HepG2 (cell line): Measurements from ENCODE around the gene FRMD4A.

Source experiments
- POLR2A ChIP-seq, 2 experiments: IDR thresholded peaks; 2 replicates each; pipeline ENCODE4 v1.6.1; 2011; ENCODE audit warnings: low read depth in 2 of 2, low read length in 2 of 2, mild to moderate bottlenecking in 1 of 2, moderate library complexity in 1 of 2; ENCODE audit not compliant: insufficient read depth in 1 of 2
- ZNF274 ChIP-seq: sonication (generic); formaldehyde crosslinking; IDR thresholded peaks from 2 replicates; pipeline ENCODE4 v1.5.1; 2020; ENCODE audit warnings: mild to moderate bottlenecking, missing genetic modification reagents
- TF ChIP-seq, protein P1 (sequence below): sonication (generic); formaldehyde crosslinking; IDR thresholded peaks from 2 replicates; pipeline ENCODE4 v1.4.0; 2020; ENCODE audit warnings: missing genetic modification reagents, borderline replicate concordance

- no peak for TF ChIP-seq ZNF274 (CRISPR knock-in tag)
- no peak for TF ChIP-seq POLR2A (IDR thresholded peaks at IDR 0.05; ENCODE audit: insufficient read depth in 1 of 2, low read depth in 2 of 2, low read length in 2 of 2)
- TF ChIP-seq, protein P1, sequence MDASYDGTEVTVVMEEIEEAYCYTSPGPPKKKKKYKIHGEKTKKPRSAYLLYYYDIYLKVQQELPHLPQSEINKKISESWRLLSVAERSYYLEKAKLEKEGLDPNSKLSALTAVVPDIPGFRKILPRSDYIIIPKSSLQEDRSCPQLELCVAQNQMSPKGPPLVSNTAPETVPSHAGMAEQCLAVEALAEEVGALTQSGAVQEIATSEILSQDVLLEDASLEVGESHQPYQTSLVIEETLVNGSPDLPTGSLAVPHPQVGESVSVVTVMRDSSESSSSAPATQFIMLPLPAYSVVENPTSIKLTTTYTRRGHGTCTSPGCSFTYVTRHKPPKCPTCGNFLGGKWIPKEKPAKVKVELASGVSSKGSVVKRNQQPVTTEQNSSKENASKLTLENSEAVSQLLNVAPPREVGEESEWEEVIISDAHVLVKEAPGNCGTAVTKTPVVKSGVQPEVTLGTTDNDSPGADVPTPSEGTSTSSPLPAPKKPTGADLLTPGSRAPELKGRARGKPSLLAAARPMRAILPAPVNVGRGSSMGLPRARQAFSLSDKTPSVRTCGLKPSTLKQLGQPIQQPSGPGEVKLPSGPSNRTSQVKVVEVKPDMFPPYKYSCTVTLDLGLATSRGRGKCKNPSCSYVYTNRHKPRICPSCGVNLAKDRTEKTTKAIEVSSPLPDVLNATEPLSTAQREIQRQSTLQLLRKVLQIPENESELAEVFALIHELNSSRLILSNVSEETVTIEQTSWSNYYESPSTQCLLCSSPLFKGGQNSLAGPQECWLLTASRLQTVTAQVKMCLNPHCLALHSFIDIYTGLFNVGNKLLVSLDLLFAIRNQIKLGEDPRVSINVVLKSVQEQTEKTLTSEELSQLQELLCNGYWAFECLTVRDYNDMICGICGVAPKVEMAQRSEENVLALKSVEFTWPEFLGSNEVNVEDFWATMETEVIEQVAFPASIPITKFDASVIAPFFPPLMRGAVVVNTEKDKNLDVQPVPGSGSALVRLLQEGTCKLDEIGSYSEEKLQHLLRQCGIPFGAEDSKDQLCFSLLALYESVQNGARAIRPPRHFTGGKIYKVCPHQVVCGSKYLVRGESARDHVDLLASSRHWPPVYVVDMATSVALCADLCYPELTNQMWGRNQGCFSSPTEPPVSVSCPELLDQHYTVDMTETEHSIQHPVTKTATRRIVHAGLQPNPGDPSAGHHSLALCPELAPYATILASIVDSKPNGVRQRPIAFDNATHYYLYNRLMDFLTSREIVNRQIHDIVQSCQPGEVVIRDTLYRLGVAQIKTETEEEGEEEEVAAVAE: no peak
Measured at GRCh38 chr10:13658264-13658663, 672.5 kb downstream of the FRMD4A start.
